HCT116 (cell line): ENCODE results near the gene SEBOX. TPM values are rescaled to one million over a fixed set of nuclear protein-coding genes. Genes with fewer than 3 reads are reported as not detected.

Experiments
- ATAC-seq: fragments of 200-7000 bp; cut with Tn5 transposase; 2 replicates; pipeline ENCODE4 v1.9.1; 2020; ENCODE audit warnings: mild to moderate bottlenecking, moderate library complexity
- Bru-seq: library from RNA; stranded (reverse); fragments of 400-500 nt; gene quantifications from one replicate; lab custom pipeline; 2021; lab: Mats Ljungman, UMichigan
- BruChase-seq, 2 experiments: library from RNA; stranded (reverse); fragments of 400-500 nt; gene quantifications; one replicate each; lab custom pipeline; 2021; lab: Mats Ljungman, UMichigan
- BruUV-seq: library from RNA; stranded (reverse); fragments of 400-500 nt; replicated peaks from 2 replicates; lab custom pipeline; 2021; lab: Mats Ljungman, UMichigan
- CTCF ChIA-PET: fragments of 300-600 bp; sonication (Branson Sonifier 250); formaldehyde crosslinking; loops from one replicate; lab custom pipeline; 2021; ENCODE audit warnings: antibody characterized with exemption; lab: Charles Lee
- POLR2A ChIA-PET: fragments of 300-600, 350-600 bp; sonication (Branson Sonifier 250); formaldehyde crosslinking; loops from one replicate; lab custom pipeline; 2021; ENCODE audit warnings: antibody characterized with exemption; lab: Charles Lee
- RAD21 ChIA-PET, 2 experiments: fragments of 300-600 bp; sonication (Branson Sonifier 250); formaldehyde crosslinking; loops; one replicate each; lab custom pipeline; 2023; ENCODE audit warnings: low total read pairs in 2 of 2; ENCODE audit not compliant: uncharacterized antibody in 2 of 2, unreplicated experiment in 2 of 2, low non-redundant PET in 1 of 2; lab: Charles Lee
- DNase-seq: peaks from one replicate; pipeline ENCODE4 v3.0.0-alpha.2; 2010; ENCODE audit warnings: low read depth, low spot score
- H2AFZ ChIP-seq: fragments of 200-600 bp; shearing (Covaris generic), sonication (generic); 2 replicates; pipeline ENCODE4 v1.6.1; 2017; ENCODE audit warnings: low read depth, mixed run types, mixed read lengths, antibody characterized with exemption, low read length; ENCODE audit not compliant: poor library complexity, severe bottlenecking
- H3K27ac ChIP-seq: 2 replicates; pipeline ENCODE4 v1.5.1; 2012; ENCODE audit warnings: low read depth, low read length
- H3K27me3 ChIP-seq: fragments of 200-600 bp; sonication (generic); 2 replicates; pipeline ENCODE4 v1.6.1; 2016; ENCODE audit warnings: mixed run types, low read length, mixed read lengths; ENCODE audit not compliant: insufficient read depth
- H3K36me3 ChIP-seq, 2 experiments: fragments of 200-500 bp in 1 of 2; fragments of 200-600 bp in 1 of 2; sonication (Bioruptor generic) in 1 of 2; sonication (generic) in 1 of 2; 2 replicates each; pipeline versions ENCODE4 v1.5.1 to v1.6.1; 2014 to 2016; ENCODE audit warnings: low read length in 2 of 2, inconsistent platforms in 1 of 2, mixed read lengths in 1 of 2, mixed run types in 1 of 2; ENCODE audit not compliant: insufficient read depth in 2 of 2, control insufficient read depth in 1 of 2
- H3K4me1 ChIP-seq, 2 experiments: fragments of 200-600 bp in 1 of 2; sonication (generic) in 1 of 2; 2 replicates each; pipeline versions ENCODE4 v1.5.1 to v1.6.1; 2012 to 2017; ENCODE audit warnings: low read length in 2 of 2, inconsistent platforms in 1 of 2, mild to moderate bottlenecking in 1 of 2, mixed read lengths in 1 of 2, mixed run types in 1 of 2, moderate library complexity in 1 of 2; ENCODE audit not compliant: insufficient read depth in 2 of 2, control insufficient read depth in 1 of 2
- H3K4me2 ChIP-seq: fragments of 200-600 bp; sonication (generic); 2 replicates; pipeline ENCODE4 v1.6.1; 2017; ENCODE audit warnings: mixed run types, low read length, mixed read lengths
- H3K4me3 ChIP-seq, 2 experiments: fragments of 200-600 bp in 1 of 2; sonication (generic) in 1 of 2; replicated peaks in 1 of 2; 2 replicates each; pipeline ENCODE4 v1.5.1; 2011 to 2016; ENCODE audit warnings: low read length in 2 of 2, control low read depth in 1 of 2, low read depth in 1 of 2, mild to moderate bottlenecking in 1 of 2, mixed read lengths in 1 of 2, mixed run types in 1 of 2
- H3K79me2 ChIP-seq: fragments of 200-600 bp; sonication (generic); 2 replicates; pipeline ENCODE4 v1.6.1; 2017; ENCODE audit warnings: mild to moderate bottlenecking, mixed run types, low read length, moderate library complexity, mixed read lengths; ENCODE audit not compliant: insufficient read depth
- H3K9ac ChIP-seq: fragments of 200-600 bp; sonication (generic); 2 replicates; pipeline ENCODE4 v1.6.1; 2016; ENCODE audit warnings: low read length, mixed read lengths
- H3K9me2 ChIP-seq: fragments of 200-600 bp; sonication (generic), shearing (Covaris generic); 2 replicates; pipeline ENCODE4 v1.6.1; 2017; ENCODE audit warnings: mixed run types, mild to moderate bottlenecking, moderate library complexity; ENCODE audit not compliant: insufficient read depth
- H3K9me3 ChIP-seq, 2 experiments: fragments of 200-500 bp in 1 of 2; fragments of 200-600 bp in 1 of 2; sonication (Bioruptor generic) in 1 of 2; sonication (generic) in 1 of 2; 2 replicates each; pipeline ENCODE4 v1.6.1; 2014 to 2017; ENCODE audit warnings: low read length in 2 of 2, mixed read lengths in 2 of 2, inconsistent platforms in 1 of 2, low read depth in 1 of 2, mild to moderate bottlenecking in 1 of 2, mixed run types in 1 of 2, moderate library complexity in 1 of 2; ENCODE audit not compliant: control insufficient read depth in 1 of 2, insufficient read depth in 1 of 2
- H4K20me1 ChIP-seq: fragments of 200-600 bp; sonication (generic), shearing (Covaris generic); 2 replicates; pipeline ENCODE4 v1.6.1; 2017; ENCODE audit warnings: mixed run types, mild to moderate bottlenecking, moderate library complexity; ENCODE audit not compliant: insufficient read depth
- CEBPB ChIP-seq: IDR thresholded peaks from 2 replicates; pipeline ENCODE4 v1.6.1; 2012; ENCODE audit warnings: low read depth
- EGR1 ChIP-seq: IDR thresholded peaks from 2 replicates; pipeline ENCODE4 v1.6.1; 2012; ENCODE audit warnings: low read depth
- EZH2 ChIP-seq: fragments of 200-600 bp; sonication (generic); IDR thresholded peaks from 2 replicates; pipeline ENCODE4 v1.6.1; 2017; ENCODE audit warnings: antibody characterized with exemption, mixed run types
- EZH2phosphoT487 ChIP-seq: fragments of 200-600 bp; IDR thresholded peaks from 2 replicates; pipeline ENCODE4 v1.6.1; 2018; ENCODE audit warnings: antibody characterized with exemption, borderline replicate concordance
- SIN3A ChIP-seq: IDR thresholded peaks from 2 replicates; pipeline ENCODE4 v1.6.1; 2012; ENCODE audit warnings: low read depth
- SP1 ChIP-seq: IDR thresholded peaks from 2 replicates; pipeline ENCODE4 v1.6.1; 2012; ENCODE audit warnings: low read depth
- YY1 ChIP-seq: IDR thresholded peaks from 2 replicates; pipeline ENCODE4 v1.6.1; 2011; ENCODE audit warnings: low read length, low read depth, moderate library complexity, mild to moderate bottlenecking; ENCODE audit not compliant: insufficient replicate concordance; ENCODE audit errors: extremely low read depth
- intact Hi-C: fragments of 100-400 bp; cut with micrococcal nuclease; formaldehyde crosslinking; loops from 2 replicates; pipeline ENCODE4 v1.10.0; 2022
- long read RNA-seq: library from polyadenylated mRNA; unstranded; transcript quantifications from one replicate; pipeline ENCODE4 v2.0.0, GENCODE V29; 2021; ENCODE audit not compliant: unreplicated experiment
- polyA plus RNA-seq: library from polyadenylated mRNA; unstranded; fragments of >200 nt; gene quantifications from 2 replicates; pipeline ENCODE4 v1.2.1, GENCODE V29; 2012; ENCODE audit warnings: missing spikeins
- total RNA-seq: library from RNA; stranded (reverse); gene quantifications from one replicate; pipeline ENCODE4 v1.2.1, GENCODE V29; 2021; ENCODE audit not compliant: unreplicated experiment
- TF ChIP-seq, protein P1 (sequence below), 3 experiments: fragments of 200-600 bp in 1 of 3; sonication (generic) in 1 of 3; IDR thresholded peaks in 2 of 3; conservative IDR thresholded peaks in 1 of 3; 2 replicates each; pipeline ENCODE4 v1.5.1; 2012 to 2017; ENCODE audit warnings: low read depth in 2 of 3, low read length in 2 of 3, antibody characterized with exemption in 1 of 3, borderline replicate concordance in 1 of 3, control low read depth in 1 of 3, mild to moderate bottlenecking in 1 of 3, mixed read lengths in 1 of 3, mixed run types in 1 of 3, moderate library complexity in 1 of 3; ENCODE audit not compliant: insufficient read depth in 1 of 3
- TF ChIP-seq, protein P2 (sequence below): IDR thresholded peaks from 2 replicates; pipeline ENCODE4 v1.6.1; 2012; ENCODE audit warnings: low read depth
- TF ChIP-seq, protein P3 (sequence below): IDR thresholded peaks from 2 replicates; pipeline ENCODE4 v1.6.1; 2012

SEBOX gene, protein sequence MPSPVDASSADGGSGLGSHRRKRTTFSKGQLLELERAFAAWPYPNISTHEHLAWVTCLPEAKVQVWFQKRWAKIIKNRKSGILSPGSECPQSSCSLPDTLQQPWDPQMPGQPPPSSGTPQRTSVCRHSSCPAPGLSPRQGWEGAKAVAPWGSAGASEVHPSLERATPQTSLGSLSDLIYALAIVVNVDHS
- total RNA-seq (not detected), Bru-seq, nascent RNA (not detected), BruChase-seq, experiment 1, labeled RNA remaining after a 6-hour chase (not detected), BruChase-seq, experiment 2, labeled RNA remaining after a 2-hour chase (not detected)
- not detected in 2 replicates for polyA plus RNA-seq
- long read RNA-seq: 0 reads

DNA sequence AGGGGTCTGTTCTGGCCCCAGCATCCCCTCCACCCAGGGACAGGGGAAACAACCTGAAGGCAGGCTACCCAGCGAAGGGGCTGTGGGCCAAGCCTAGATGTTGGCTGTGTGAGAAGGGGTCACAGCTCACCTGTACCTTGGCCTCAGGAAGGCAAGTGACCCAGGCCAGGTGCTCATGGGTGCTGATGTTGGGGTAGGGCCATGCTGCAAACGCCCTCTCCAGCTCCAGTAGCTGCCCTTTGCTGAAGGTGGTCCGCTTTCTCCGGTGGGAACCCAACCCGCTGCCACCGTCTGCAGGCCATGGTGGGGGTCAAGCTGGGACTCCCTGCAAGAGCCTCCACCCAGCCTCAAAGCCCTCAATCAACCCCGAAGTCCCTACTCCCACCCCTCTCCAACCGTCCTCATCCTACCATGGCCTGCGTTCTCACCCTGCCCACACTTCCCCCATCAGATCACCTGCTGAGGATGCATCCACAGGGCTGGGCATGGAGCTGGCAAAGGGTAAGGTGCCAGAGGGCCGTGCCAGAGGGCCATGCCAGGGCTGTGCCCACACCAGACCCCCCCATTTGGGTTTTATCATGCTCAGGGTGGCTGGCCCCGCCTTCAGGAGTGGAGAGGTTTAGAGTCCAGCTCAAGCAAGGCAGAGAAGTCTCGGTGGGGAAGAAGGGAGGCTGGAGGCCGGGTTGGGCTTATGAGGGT is at the start of gene SEBOX:
SEBOX (minus strand) TSS at position 535 of the 699 bp plus-strand sequence; CDS start at position 487, 48 bp downstream.
- CTCF ChIA-PET: no interaction called here

More for the DNA sequence above, at the start of gene SEBOX:
- no TSS peak for BruUV-seq
- intact Hi-C loops: no loop called here
- no peaks in the 10 kb centered on the region for H3K9me3 ChIP-seq
- ChIA-PET RAD21 (no interaction called here), POLR2A (no interaction called here)
- H2AFZ ChIP-seq: no peak within 1 kb of the TSS
- H3K4me2 ChIP-seq: no peak within 1 kb of the TSS
- H3K4me3 ChIP-seq: no peak within 1 kb of the TSS
- ATAC-seq (no peak), DNase-seq (no peak)
- no peaks in the 10 kb centered on the region for H4K20me1 ChIP-seq
- H3K36me3 ChIP-seq: peaks cover 13 to 15% of the 10 kb centered on the region in 2 experiments; a peak in 3 of 4 replicates
- no peaks in the 10 kb centered on the region for H3K9me2 ChIP-seq
- H3K4me1 ChIP-seq: no peaks in the 10 kb centered on the region
- no peak within 1 kb of the TSS for H3K9ac ChIP-seq
- H3K27me3 ChIP-seq: no peaks in the 10 kb centered on the region
- H3K79me2 ChIP-seq: no peaks in the 10 kb centered on the region; the same call in 1 of the 2 replicates
- TF ChIP-seq EGR1 (no peak), EZH2 (no peak), EZH2phosphoT487 (no peak), SP1 (no peak), CEBPB (no peak), SIN3A (no peak), YY1 (no peak)
- TF ChIP-seq, protein P1, sequence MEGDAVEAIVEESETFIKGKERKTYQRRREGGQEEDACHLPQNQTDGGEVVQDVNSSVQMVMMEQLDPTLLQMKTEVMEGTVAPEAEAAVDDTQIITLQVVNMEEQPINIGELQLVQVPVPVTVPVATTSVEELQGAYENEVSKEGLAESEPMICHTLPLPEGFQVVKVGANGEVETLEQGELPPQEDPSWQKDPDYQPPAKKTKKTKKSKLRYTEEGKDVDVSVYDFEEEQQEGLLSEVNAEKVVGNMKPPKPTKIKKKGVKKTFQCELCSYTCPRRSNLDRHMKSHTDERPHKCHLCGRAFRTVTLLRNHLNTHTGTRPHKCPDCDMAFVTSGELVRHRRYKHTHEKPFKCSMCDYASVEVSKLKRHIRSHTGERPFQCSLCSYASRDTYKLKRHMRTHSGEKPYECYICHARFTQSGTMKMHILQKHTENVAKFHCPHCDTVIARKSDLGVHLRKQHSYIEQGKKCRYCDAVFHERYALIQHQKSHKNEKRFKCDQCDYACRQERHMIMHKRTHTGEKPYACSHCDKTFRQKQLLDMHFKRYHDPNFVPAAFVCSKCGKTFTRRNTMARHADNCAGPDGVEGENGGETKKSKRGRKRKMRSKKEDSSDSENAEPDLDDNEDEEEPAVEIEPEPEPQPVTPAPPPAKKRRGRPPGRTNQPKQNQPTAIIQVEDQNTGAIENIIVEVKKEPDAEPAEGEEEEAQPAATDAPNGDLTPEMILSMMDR (IDR thresholded peaks at IDR 0.05 in 2 of 3, conservative IDR thresholded peaks at IDR 0.05 in 1 of 3; ENCODE audit: borderline replicate concordance in 1 of 3, insufficient read depth in 1 of 3, low read depth in 2 of 3, low read length in 2 of 3): no peak
- TF ChIP-seq, protein P2, sequence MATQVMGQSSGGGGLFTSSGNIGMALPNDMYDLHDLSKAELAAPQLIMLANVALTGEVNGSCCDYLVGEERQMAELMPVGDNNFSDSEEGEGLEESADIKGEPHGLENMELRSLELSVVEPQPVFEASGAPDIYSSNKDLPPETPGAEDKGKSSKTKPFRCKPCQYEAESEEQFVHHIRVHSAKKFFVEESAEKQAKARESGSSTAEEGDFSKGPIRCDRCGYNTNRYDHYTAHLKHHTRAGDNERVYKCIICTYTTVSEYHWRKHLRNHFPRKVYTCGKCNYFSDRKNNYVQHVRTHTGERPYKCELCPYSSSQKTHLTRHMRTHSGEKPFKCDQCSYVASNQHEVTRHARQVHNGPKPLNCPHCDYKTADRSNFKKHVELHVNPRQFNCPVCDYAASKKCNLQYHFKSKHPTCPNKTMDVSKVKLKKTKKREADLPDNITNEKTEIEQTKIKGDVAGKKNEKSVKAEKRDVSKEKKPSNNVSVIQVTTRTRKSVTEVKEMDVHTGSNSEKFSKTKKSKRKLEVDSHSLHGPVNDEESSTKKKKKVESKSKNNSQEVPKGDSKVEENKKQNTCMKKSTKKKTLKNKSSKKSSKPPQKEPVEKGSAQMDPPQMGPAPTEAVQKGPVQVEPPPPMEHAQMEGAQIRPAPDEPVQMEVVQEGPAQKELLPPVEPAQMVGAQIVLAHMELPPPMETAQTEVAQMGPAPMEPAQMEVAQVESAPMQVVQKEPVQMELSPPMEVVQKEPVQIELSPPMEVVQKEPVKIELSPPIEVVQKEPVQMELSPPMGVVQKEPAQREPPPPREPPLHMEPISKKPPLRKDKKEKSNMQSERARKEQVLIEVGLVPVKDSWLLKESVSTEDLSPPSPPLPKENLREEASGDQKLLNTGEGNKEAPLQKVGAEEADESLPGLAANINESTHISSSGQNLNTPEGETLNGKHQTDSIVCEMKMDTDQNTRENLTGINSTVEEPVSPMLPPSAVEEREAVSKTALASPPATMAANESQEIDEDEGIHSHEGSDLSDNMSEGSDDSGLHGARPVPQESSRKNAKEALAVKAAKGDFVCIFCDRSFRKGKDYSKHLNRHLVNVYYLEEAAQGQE: no peak
- TF ChIP-seq, protein P3, sequence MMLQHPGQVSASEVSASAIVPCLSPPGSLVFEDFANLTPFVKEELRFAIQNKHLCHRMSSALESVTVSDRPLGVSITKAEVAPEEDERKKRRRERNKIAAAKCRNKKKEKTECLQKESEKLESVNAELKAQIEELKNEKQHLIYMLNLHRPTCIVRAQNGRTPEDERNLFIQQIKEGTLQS: no peak
- H3K27ac ChIP-seq: no peak within 1 kb of the TSS
